ENCODE results near the gene DSC3.
A peak's percentile ranks its signal among the peaks of the same experiment; 100 is the strongest.

DSC3 gene

GRCh38 chr18:31010601-31011000 lies 31.9 kb downstream of the DSC3 start:
- Mint-ChIP-seq H3K9me3 (no peaks in the 10 kb centered on the region), H3K4me3 (no peak overlapping the region), H3K36me3 (ENCODE audit: low read depth) (no peaks in the 10 kb centered on the region), H3K4me1 (no peaks in the 10 kb centered on the region), H3K27me3 (ENCODE audit: low read depth) (no peaks in the 10 kb centered on the region), H3K27ac (no peak overlapping the region)
- no peak for TF ChIP-seq CTCF (IDR thresholded peaks at IDR 0.05; ENCODE audit: unreplicated experiment in 3 of 3)

GRCh38 chr18:30999887-31000628 lies 42.5 kb downstream of the DSC3 start:
- TF ChIP-seq CTCF (IDR thresholded peaks at IDR 0.05; ENCODE audit: unreplicated experiment in 3 of 3): no peak
- H3K27ac Mint-ChIP-seq: peak overlapping the region in 2 of 3 experiments; percentile 1 to 28
- no peaks in the 10 kb centered on the region for H3K4me1 Mint-ChIP-seq
- no peaks in the 10 kb centered on the region for H3K9me3 Mint-ChIP-seq
- no peak overlapping the region for H3K4me3 Mint-ChIP-seq
- H3K36me3 Mint-ChIP-seq (ENCODE audit: low read depth): no peaks in the 10 kb centered on the region
- no peaks in the 10 kb centered on the region for H3K27me3 Mint-ChIP-seq (ENCODE audit: low read depth)

DNA sequence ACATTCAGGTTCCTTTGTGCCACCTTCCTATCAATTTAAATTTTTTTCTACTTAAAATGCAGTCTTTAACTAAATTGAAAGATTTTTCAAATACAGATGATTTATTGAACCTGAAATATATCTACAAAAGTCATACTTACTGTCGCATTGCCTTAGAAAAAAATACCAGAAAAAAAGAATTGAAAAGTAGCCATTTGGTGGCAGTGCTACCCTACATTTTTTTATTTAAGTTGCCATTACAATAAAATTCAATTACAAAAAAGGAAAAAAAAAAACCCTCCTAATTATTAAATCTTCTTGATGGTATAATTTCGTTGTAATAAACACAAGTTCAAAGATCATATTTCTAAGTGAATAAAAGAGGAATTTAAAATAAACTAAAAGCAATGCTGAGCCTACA lies 43.4 kb downstream of the DSC3 start:
- H3K4me1 Mint-ChIP-seq: no peaks in the 10 kb centered on the region

GRCh38 chr18:30997223-30997622 lies 45.3 kb downstream of the DSC3 start:
- H3K36me3 Mint-ChIP-seq (ENCODE audit: low read depth): no peaks in the 10 kb centered on the region
- no peak for TF ChIP-seq CTCF (IDR thresholded peaks at IDR 0.05; ENCODE audit: unreplicated experiment in 3 of 3)
- peaks cover 1% of the 10 kb centered on the region for H3K27me3 Mint-ChIP-seq (ENCODE audit: low read depth)
- no peak overlapping the region for H3K4me3 Mint-ChIP-seq
- no peaks in the 10 kb centered on the region for H3K4me1 Mint-ChIP-seq
- no peak overlapping the region for H3K27ac Mint-ChIP-seq
- H3K9me3 Mint-ChIP-seq: no peaks in the 10 kb centered on the region

More for the DNA sequence above, 43.4 kb downstream of the DSC3 start:
- TF ChIP-seq CTCF (IDR thresholded peaks at IDR 0.05; ENCODE audit: unreplicated experiment in 3 of 3): no peak
- Mint-ChIP-seq H3K9me3 (no peaks in the 10 kb centered on the region), H3K4me3 (no peak overlapping the region), H3K27me3 (ENCODE audit: low read depth) (no peaks in the 10 kb centered on the region), H3K27ac (no peak overlapping the region), H3K36me3 (ENCODE audit: low read depth) (no peaks in the 10 kb centered on the region)

- no peaks in the 10 kb centered on the region for H3K36me3 Mint-ChIP-seq (ENCODE audit: low read depth)
- TF ChIP-seq CTCF (IDR thresholded peaks at IDR 0.05; ENCODE audit: unreplicated experiment in 3 of 3): no peak
- H3K27me3 Mint-ChIP-seq (ENCODE audit: low read depth): peaks cover 3% of the 10 kb centered on the region
- no peaks in the 10 kb centered on the region for H3K9me3 Mint-ChIP-seq
- peaks cover 4% of the 10 kb centered on the region for H3K4me1 Mint-ChIP-seq
- H3K27ac Mint-ChIP-seq: no peak overlapping the region
- H3K4me3 Mint-ChIP-seq: no peak overlapping the region
Measured at GRCh38 chr18:30992231-30992630, 50.3 kb downstream of the DSC3 start.

GRCh38 chr18:30991397-30991796 lies 51.1 kb downstream of the DSC3 start:
- Mint-ChIP-seq H3K27ac (no peak overlapping the region), H3K36me3 (ENCODE audit: low read depth) (no peaks in the 10 kb centered on the region), H3K27me3 (ENCODE audit: low read depth) (peaks cover 3% of the 10 kb centered on the region), H3K9me3 (no peaks in the 10 kb centered on the region), H3K4me3 (no peak overlapping the region), H3K4me1 (peaks cover 5% of the 10 kb centered on the region)
- TF ChIP-seq CTCF (IDR thresholded peaks at IDR 0.05; ENCODE audit: unreplicated experiment in 3 of 3): no peak

All from nephron (organoid).